ENCODE results near the gene FNDC11.

Gene FNDC11

GRCh38 chr20:63525185-63525584 is 28.8 kb upstream of the FNDC11 start:
- DNase-seq (ENCODE audit: low read depth), result no peak
- H3K4me3 ChIP-seq (ENCODE audit: control insufficient read depth, low read depth, low read length), result no peak overlapping the region
- TF ChIP-seq, protein P1, sequence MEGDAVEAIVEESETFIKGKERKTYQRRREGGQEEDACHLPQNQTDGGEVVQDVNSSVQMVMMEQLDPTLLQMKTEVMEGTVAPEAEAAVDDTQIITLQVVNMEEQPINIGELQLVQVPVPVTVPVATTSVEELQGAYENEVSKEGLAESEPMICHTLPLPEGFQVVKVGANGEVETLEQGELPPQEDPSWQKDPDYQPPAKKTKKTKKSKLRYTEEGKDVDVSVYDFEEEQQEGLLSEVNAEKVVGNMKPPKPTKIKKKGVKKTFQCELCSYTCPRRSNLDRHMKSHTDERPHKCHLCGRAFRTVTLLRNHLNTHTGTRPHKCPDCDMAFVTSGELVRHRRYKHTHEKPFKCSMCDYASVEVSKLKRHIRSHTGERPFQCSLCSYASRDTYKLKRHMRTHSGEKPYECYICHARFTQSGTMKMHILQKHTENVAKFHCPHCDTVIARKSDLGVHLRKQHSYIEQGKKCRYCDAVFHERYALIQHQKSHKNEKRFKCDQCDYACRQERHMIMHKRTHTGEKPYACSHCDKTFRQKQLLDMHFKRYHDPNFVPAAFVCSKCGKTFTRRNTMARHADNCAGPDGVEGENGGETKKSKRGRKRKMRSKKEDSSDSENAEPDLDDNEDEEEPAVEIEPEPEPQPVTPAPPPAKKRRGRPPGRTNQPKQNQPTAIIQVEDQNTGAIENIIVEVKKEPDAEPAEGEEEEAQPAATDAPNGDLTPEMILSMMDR (IDR thresholded peaks at IDR 0.05; ENCODE audit: control insufficient read depth, insufficient read depth, low read depth, low read length, missing control alignments), result no peak

GRCh38 chr20:63525971-63526370 is 28.0 kb upstream of the FNDC11 start:
- TF ChIP-seq, protein P1 (IDR thresholded peaks at IDR 0.05; ENCODE audit: control insufficient read depth, insufficient read depth, low read depth, low read length, missing control alignments), result no peak
- no peak overlapping the region for H3K4me3 ChIP-seq (ENCODE audit: control insufficient read depth, low read depth, low read length)
- no peak for DNase-seq (ENCODE audit: low read depth)

DNA sequence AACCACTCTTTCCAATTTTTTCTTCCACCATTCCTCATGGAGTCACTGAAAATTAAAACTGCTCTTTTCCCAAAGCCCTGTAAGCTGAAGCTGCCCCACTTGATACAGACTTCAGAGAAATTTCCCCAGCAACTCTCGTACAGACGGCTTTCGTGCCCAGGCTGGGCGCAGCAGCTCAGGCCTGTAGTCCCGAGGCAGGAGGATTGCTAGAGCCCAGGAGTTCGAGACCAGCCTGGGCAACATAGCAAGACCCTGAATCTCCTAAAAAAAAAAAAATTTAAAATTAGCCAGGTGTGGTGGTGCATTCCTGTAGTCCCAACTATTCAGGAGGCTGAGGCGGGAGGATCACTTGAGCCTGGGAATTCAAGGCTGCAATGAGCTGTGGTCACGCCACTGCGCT is 26.8 kb upstream of the FNDC11 start:
- no peak for DNase-seq (ENCODE audit: low read depth)
- TF ChIP-seq, protein P1 (IDR thresholded peaks at IDR 0.05; ENCODE audit: control insufficient read depth, insufficient read depth, low read depth, low read length, missing control alignments), result no peak
- H3K4me3 ChIP-seq (ENCODE audit: control insufficient read depth, low read depth, low read length), result no peak overlapping the region

DNA sequence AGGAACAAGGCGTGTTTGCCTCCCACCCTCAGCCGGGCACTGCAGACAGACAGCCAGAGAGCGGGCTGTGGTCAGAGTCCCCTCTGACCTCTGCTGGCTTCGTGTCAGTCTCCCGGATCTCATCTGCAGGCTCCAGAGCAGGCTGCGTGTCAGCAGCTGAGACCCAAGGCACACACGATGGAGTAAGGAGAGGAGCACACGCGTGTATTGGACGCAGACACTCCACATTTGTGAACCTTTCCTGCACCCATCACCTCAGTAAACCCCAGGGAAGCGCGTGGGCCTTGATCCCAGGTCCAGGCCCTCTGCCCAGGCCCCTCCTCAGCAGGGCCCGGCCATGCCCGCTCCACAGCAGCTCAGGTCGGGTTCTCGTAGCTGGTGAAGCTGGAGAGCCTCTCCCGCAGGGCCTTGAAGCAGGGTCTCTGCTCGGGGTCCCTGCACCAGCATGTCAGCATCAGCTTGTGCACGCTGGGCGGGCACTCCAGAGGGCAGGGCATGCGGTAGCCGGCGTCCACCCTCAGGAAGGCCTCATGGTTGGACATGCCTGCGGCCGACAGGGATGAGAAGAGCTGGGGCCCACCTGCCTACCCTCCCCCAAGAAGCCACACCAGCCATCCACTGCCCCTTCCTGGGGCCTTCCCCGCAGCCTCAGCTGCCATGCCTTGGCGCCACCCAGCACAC is 24.6 kb upstream of the FNDC11 start:
- no peak for DNase-seq (ENCODE audit: low read depth)
- TF ChIP-seq, protein P1 (IDR thresholded peaks at IDR 0.05; ENCODE audit: control insufficient read depth, insufficient read depth, low read depth, low read length, missing control alignments), result no peak
- no peak overlapping the region for H3K4me3 ChIP-seq (ENCODE audit: control insufficient read depth, low read depth, low read length)

- TF ChIP-seq, protein P1 (IDR thresholded peaks at IDR 0.05; ENCODE audit: control insufficient read depth, insufficient read depth, low read depth, low read length, missing control alignments), result peak; percentile 4
- H3K4me3 ChIP-seq (ENCODE audit: control insufficient read depth, low read depth, low read length), result no peak overlapping the region
- DNase-seq (ENCODE audit: low read depth), result no peak
Observed at GRCh38 chr20:63529861-63530787, 23.8 kb upstream of the FNDC11 start.

DNA sequence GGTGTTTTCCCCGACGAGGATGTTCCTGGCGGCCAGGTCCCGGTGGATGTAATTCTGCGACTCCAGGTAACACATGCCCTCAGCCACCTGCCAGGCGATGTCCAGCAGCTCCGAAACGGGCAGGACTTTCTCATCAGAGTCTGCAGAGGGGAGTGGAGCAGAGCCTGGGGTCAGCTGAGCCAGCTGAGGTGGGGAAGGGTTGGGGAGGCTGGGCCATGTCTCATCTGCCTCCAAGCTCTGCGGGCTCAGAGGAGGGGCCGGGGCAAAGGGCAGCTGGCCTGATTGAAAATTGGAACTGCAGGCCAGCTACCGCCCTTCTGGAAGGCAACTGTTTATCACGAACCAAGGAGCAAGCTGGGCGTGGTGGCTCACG is 23.2 kb upstream of the FNDC11 start:
- TF ChIP-seq, protein P1 (IDR thresholded peaks at IDR 0.05; ENCODE audit: control insufficient read depth, insufficient read depth, low read depth, low read length, missing control alignments), result no peak
- DNase-seq (ENCODE audit: low read depth), result no peak
- H3K4me3 ChIP-seq (ENCODE audit: control insufficient read depth, low read depth, low read length), result no peak overlapping the region

Data from AG09309 (cell line).